IPS-NIHi7 (cell line): ENCODE results near the gene CSF2RB.

Source experiments
- DNase-seq: peaks from one replicate; pipeline ENCODE4 v3.0.0; 2012; ENCODE audit warnings: mixed read lengths; ENCODE audit errors: extremely low spot score

CSF2RB gene

GRCh38 chr22:36913427-36914389 lies at the start of gene CSF2RB:
CSF2RB (plus strand) TSS chr22:36913628; CDS start chr22:36922208, 8,580 bp downstream.
- DNase-seq, result no peak

DNA sequence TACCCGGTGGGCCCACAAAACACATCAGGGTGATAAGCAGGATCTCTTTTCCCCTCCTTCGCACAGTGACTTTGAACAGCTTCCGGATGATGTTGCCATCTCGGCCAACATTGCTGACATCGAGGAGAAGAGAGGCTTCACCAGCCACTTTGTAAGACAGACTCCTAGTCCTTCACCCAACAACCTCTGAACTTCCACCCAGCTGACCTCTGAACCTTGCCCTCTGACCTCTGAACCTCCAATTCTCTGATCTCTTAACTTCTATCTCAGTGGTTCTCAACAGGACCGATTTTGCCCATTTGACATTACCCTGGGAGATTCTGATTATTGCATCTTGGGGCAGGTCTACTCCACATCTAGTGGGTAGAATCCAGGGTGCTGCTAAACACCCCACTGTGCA lies 49.4 kb upstream of the CSF2RB start:
- no peak for DNase-seq

- no peak for DNase-seq
Observed at GRCh38 chr22:36864454-36865215, 48.8 kb upstream of the CSF2RB start.

GRCh38 chr22:36865346-36865745 lies 48.1 kb upstream of the CSF2RB start:
- DNase-seq, result peak; percentile 80

GRCh38 chr22:36867695-36868094 lies 45.7 kb upstream of the CSF2RB start:
- DNase-seq, result no peak

GRCh38 chr22:36868546-36869181 lies 44.8 kb upstream of the CSF2RB start:
- no peak for DNase-seq

GRCh38 chr22:36870250-36870649 lies 43.2 kb upstream of the CSF2RB start:
- DNase-seq, result no peak

GRCh38 chr22:36871669-36872081 lies 41.8 kb upstream of the CSF2RB start:
- DNase-seq, result peak; percentile 65

- DNase-seq, result no peak
Observed at GRCh38 chr22:36872084-36872483, 41.3 kb upstream of the CSF2RB start.

- no peak for DNase-seq
Observed at GRCh38 chr22:36872866-36873498, 40.4 kb upstream of the CSF2RB start.

DNA sequence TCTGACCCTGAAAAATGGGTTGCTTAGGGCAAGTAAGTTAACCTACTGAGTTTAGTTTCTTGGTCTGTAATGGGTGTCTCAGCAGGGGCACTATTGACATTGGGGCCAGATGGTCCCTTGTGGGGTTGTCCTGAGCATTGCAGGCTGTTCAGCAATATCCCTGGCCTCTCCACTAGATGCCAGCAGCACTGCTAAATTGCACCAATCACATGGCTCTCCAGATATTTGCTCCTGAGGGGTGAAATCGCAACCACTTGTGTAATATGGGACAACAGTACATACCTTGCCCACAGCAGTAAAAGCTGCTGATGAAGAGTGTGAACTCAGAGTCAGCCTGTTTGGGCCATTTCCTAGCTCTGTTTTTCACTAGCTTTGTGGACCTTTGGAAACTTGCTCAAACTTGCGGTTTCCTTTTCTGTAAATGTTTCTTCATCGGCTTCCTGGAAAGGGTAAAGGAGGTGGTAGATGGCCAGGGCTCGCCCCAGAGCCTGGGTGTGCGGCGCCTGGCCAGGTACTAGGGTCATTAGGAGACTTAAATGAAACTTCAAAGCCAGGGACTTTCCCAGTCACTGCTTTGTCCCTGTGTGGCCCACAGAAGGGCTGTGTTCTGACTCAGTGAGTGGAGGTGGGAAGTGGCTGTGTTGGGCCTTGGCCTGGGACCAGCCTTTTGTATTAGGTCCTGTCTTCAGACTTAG lies 39.7 kb upstream of the CSF2RB start:
- DNase-seq, result peak; percentile 73

DNA sequence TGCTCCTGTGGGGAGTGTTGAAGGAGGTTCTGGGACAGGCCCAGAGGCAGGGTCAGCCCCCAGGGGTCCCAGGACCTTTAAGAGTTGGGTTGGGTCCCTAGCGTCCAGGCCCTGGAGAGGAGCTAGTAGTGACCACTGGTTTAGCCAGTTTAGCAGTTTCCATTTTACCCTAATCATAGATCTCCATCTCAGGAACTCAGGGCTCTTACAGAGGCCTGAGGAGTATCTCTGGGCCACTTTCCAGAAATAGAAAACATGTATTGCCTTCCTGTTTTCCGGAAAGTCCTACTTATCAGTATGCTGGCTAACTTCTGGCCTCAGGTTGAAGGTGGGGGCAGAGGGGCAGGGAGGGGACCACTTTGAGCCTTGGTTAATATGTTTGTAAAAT lies 39.1 kb upstream of the CSF2RB start:
- DNase-seq, result no peak

DNA sequence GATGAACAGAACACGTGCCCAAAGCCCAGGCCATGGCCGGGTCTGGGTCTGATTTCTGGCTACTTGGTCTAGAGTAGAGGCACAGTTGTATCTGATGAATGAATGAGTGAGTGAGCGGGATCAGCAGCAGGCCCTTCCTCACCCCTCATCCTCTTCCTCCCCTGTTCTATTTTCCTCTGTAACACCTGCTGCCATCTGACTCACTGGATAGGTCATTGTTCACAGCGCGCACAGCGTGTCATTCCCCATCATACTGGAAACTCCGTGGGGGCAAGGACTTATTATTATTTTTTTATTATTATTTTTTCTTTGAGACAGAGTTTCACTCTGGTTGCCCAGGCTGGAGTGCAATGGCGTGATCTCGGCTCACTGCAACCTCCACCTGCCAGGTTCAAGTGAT lies 38.7 kb upstream of the CSF2RB start:
- DNase-seq, result no peak

DNA sequence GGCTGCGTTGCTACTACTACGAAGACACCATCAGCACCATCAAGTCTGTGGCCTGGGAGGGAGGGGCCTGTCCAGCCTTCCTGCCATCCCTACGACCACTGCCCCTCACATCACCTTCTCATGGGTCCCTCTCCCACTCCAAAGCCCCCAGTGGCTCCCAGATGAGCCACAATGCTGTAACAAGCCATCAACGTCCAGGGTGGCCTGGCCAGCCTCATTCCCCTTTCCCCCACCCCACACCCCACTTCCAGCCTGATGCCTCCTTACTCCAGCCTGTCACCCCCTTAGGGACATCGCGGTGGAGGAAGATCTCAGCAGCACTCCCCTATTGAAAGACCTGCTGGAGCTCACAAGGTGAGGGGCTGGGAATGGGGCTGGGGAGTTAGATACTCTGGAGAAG lies 37.7 kb upstream of the CSF2RB start:
- no peak for DNase-seq

DNA sequence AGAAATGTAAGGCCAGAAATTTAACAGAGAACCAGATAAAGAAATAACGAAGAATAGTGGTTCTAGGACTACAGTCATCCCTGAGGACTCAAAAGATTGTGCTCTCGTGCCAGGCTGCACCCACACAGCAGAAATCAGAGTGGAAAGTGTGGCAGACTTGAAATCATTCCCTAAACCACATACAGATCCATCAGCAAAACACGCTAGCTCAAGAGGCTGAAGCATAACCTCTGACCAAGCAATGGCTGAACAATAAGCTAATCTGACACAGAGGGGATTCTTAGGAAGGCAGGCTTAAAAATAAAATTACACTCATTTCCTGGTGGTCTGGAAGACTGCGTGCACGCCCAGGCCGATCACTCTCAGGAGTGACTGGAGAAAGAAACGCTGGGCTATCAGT lies 33.7 kb upstream of the CSF2RB start:
- no peak for DNase-seq

DNA sequence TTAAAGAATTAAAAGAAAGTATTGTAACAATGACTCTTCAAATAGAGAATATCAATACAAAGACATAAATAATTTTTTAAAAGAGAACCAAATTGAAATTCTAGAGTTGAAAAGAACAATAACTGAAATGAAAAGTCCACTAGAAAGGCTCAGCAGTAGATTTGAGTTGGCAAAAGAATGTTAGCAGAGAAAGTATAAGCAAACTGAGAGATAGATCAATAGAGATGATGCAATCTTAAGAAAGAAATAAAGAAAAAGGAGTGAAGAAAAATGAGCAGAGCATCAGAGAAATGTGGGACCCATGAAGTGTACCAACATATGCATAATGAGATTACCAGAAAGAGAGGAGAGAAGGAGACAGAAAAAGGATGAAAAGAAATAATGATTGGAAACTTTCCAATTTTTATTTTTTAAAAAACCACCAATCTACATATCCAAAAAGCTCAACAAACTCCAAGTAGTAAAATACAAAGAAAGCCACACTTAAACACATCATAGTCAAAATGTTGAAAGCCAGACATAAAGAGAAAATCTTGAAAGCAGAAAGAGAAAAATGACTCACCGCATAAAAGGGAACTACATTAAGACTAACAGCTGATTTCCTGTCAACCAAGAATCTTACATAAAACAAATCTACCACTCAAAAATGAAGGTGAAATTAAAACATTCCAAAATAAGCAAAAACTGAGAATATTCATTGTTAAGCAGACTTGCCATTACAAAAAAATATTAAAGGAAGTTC lies 31.8 kb upstream of the CSF2RB start:
- no peak for DNase-seq

GRCh38 chr22:36884349-36885158 lies 28.9 kb upstream of the CSF2RB start:
- DNase-seq, result no peak

GRCh38 chr22:36885474-36885873 lies 28.0 kb upstream of the CSF2RB start:
- DNase-seq, result peak; percentile 34

GRCh38 chr22:36886016-36886415 lies 27.4 kb upstream of the CSF2RB start:
- DNase-seq, result no peak

DNA sequence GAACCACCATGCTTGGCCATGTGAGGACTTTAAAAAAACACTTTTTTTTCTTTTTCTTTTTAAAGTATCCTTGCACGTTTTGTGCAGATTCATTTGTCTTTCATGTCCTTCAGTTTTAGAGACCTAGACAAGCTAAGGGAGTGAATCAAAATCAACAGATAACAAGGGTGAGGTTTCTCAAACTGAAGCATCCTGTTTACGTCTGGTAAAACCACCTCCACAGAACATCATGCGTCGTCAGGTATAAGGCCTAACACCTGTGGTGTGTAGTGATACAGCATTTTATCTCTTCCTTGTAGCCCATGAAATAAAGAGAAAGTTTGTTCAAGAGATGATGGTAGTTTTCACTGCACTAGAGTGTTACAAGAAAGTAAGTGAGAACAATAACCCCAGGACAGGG lies 26.3 kb upstream of the CSF2RB start:
- DNase-seq, result no peak
